GM18505 (cell line): Measurements from ENCODE around the gene M1AP.

Experiments used
- ATAC-seq: cut with Tn5 transposase; IDR thresholded peaks from one replicate; pipeline ENCODE4 v1.9.1; 2021; ENCODE audit not compliant: unreplicated experiment
- POLR2A ChIP-seq: IDR thresholded peaks from 4 replicates; pipeline ENCODE4 v1.6.1; 2011; ENCODE audit warnings: borderline replicate concordance; ENCODE audit not compliant: insufficient read depth, insufficient read length; ENCODE audit errors: extremely low read depth

M1AP gene

GRCh38 chr2:74602586-74603281 lies 45.4 kb downstream of the M1AP start:
- TF ChIP-seq POLR2A, result no peak
- ATAC-seq, result no peak

GRCh38 chr2:74599676-74600075 lies 48.5 kb downstream of the M1AP start:
- TF ChIP-seq POLR2A, result no peak

GRCh38 chr2:74597410-74597809 lies 50.7 kb downstream of the M1AP start:
- ATAC-seq, result no peak
- no peak for TF ChIP-seq POLR2A

More at GRCh38 chr2:74599676-74600075, 48.5 kb downstream of the M1AP start:
- ATAC-seq, result no peak

- no peak for ATAC-seq
- TF ChIP-seq POLR2A, result no peak
Observed at GRCh38 chr2:74596584-74596983, 51.5 kb downstream of the M1AP start.

- no peak for ATAC-seq
- no peak for TF ChIP-seq POLR2A
Observed at GRCh38 chr2:74593826-74594772, 54.0 kb downstream of the M1AP start.

GRCh38 chr2:74588664-74589063 lies 59.5 kb downstream of the M1AP start:
- ATAC-seq, result no peak
- no peak for TF ChIP-seq POLR2A

GRCh38 chr2:74587664-74588277 lies 60.4 kb downstream of the M1AP start:
- no peak for TF ChIP-seq POLR2A
- no peak for ATAC-seq

GRCh38 chr2:74585406-74586185 lies 62.5 kb downstream of the M1AP start:
- no peak for TF ChIP-seq POLR2A
- no peak for ATAC-seq

- peak; percentile 48 for ATAC-seq
- TF ChIP-seq POLR2A, result no peak
Observed at GRCh38 chr2:74584088-74584645, 64.0 kb downstream of the M1AP start.

- TF ChIP-seq POLR2A, result no peak
- no peak for ATAC-seq
Observed at GRCh38 chr2:74583504-74583903, 64.6 kb downstream of the M1AP start.

- no peak for ATAC-seq
- TF ChIP-seq POLR2A, result no peak
Observed at GRCh38 chr2:74582184-74582583, 65.9 kb downstream of the M1AP start.

GRCh38 chr2:74581463-74581862 lies 66.7 kb downstream of the M1AP start:
- ATAC-seq, result no peak
- no peak for TF ChIP-seq POLR2A
